Activated B cell treated with CpG ODN at 0.5 μM for 24 hours (primary cell): ENCODE results near the gene ZNF343. TPM values are rescaled to one million over a fixed set of nuclear protein-coding genes. Genes with fewer than 3 reads are reported as not detected.

Experiments used
- ATAC-seq: fragments of 200-7000 bp; cut with Tn5 transposase; one replicate; pipeline ENCODE4 v1.10.0; 2021; ENCODE audit warnings: low read depth, mild to moderate bottlenecking, moderate library complexity
- CTCF ChIA-PET: fragments of 350-600 bp; sonication (Branson Sonifier 250); formaldehyde crosslinking; loops from one replicate; lab custom pipeline; 2021; ENCODE audit warnings: antibody characterized with exemption; lab: Charles Lee
- POLR2A ChIA-PET: fragments of 350-600 bp; sonication (Branson Sonifier 250); formaldehyde crosslinking; loops from one replicate; lab custom pipeline; 2021; ENCODE audit warnings: antibody characterized with exemption; lab: Charles Lee
- DNase-seq: peaks from one replicate; pipeline ENCODE4 v3.0.0; 2022
- H3K27ac Mint-ChIP-seq: one replicate; pipeline ENCODE4 v1.8.0; 2020; ENCODE audit warnings: mixed read lengths
- H3K27me3 Mint-ChIP-seq: one replicate; pipeline ENCODE4 v1.8.0; 2021; ENCODE audit warnings: mixed read lengths
- H3K36me3 Mint-ChIP-seq: one replicate; pipeline ENCODE4 v1.8.0; 2021; ENCODE audit warnings: low read depth, mixed read lengths
- H3K4me1 Mint-ChIP-seq: one replicate; pipeline ENCODE4 v1.8.0; 2021; ENCODE audit warnings: mixed read lengths
- H3K4me3 Mint-ChIP-seq: one replicate; pipeline ENCODE4 v1.8.0; 2020; ENCODE audit warnings: mild to moderate bottlenecking, mixed read lengths
- H3K9me3 Mint-ChIP-seq: one replicate; pipeline ENCODE4 v1.8.0; 2020; ENCODE audit warnings: mixed read lengths
- intact Hi-C: fragments of 100-400 bp; cut with micrococcal nuclease; formaldehyde crosslinking; loops from one replicate; pipeline ENCODE4 v1.15.1; 2024
- total RNA-seq: library from RNA; stranded (reverse); gene quantifications from 2 replicates; pipeline ENCODE4 v1.2.3, GENCODE V29; 2022
- TF ChIP-seq, protein P1 (sequence below): fragments of 200-600 bp; IDR thresholded peaks from one replicate; pipeline ENCODE4 v1.8.0; 2022; ENCODE audit warnings: antibody characterized with exemption, mild to moderate bottlenecking

The ZNF343 gene
- total RNA-seq, 1 donor from 2014 or later = 16.6 TPM

- ChIA-PET POLR2A (no interaction called here), CTCF (interaction anchor here (0.9 to 2.5 kb wide), 3 partner anchors 11 to 260 kb away, joined by 3 to 8 read pairs (median 4); no protein-coding TSS in a partner anchor)
- Mint-ChIP-seq H3K36me3 (peaks cover 77% of the 10 kb centered on the region), H3K27ac (no peak overlapping the region), H3K4me3 (no peak overlapping the region), H3K9me3 (no peaks in the 10 kb centered on the region), H3K4me1 (peaks cover 50% of the 10 kb centered on the region), H3K27me3 (no peaks in the 10 kb centered on the region)
- DNase-seq (no peak), ATAC-seq (no peak)
- TF ChIP-seq, protein P1, sequence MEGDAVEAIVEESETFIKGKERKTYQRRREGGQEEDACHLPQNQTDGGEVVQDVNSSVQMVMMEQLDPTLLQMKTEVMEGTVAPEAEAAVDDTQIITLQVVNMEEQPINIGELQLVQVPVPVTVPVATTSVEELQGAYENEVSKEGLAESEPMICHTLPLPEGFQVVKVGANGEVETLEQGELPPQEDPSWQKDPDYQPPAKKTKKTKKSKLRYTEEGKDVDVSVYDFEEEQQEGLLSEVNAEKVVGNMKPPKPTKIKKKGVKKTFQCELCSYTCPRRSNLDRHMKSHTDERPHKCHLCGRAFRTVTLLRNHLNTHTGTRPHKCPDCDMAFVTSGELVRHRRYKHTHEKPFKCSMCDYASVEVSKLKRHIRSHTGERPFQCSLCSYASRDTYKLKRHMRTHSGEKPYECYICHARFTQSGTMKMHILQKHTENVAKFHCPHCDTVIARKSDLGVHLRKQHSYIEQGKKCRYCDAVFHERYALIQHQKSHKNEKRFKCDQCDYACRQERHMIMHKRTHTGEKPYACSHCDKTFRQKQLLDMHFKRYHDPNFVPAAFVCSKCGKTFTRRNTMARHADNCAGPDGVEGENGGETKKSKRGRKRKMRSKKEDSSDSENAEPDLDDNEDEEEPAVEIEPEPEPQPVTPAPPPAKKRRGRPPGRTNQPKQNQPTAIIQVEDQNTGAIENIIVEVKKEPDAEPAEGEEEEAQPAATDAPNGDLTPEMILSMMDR = no peak
- intact Hi-C loops = no loop called here
Observed at GRCh38 chr20:2467412-2467811, 41.3 kb downstream of the ZNF343 start.

- ChIA-PET CTCF (interaction anchor here (0.6 to 1.2 kb wide), 2 partner anchors 57 to 258 kb away, joined by 3 to 4 read pairs; no protein-coding TSS in a partner anchor), POLR2A (interaction anchor here (0.6 kb wide), 1 partner anchor 968 kb away, joined by 3 read pairs; no protein-coding TSS in a partner anchor)
- DNase-seq = no peak
- no peak overlapping the region for H3K4me3 Mint-ChIP-seq
- ATAC-seq = no peak
- peaks cover 40% of the 10 kb centered on the region for H3K4me1 Mint-ChIP-seq
- H3K9me3 Mint-ChIP-seq = no peaks in the 10 kb centered on the region
- TF ChIP-seq, protein P1 = no peak
- peaks cover 92% of the 10 kb centered on the region for H3K36me3 Mint-ChIP-seq
- intact Hi-C loops = no loop called here
- H3K27ac Mint-ChIP-seq = peak overlapping the region; percentile 46
- no peaks in the 10 kb centered on the region for H3K27me3 Mint-ChIP-seq
Observed at GRCh38 chr20:2465100-2465499, 43.6 kb downstream of the ZNF343 start.

DNA sequence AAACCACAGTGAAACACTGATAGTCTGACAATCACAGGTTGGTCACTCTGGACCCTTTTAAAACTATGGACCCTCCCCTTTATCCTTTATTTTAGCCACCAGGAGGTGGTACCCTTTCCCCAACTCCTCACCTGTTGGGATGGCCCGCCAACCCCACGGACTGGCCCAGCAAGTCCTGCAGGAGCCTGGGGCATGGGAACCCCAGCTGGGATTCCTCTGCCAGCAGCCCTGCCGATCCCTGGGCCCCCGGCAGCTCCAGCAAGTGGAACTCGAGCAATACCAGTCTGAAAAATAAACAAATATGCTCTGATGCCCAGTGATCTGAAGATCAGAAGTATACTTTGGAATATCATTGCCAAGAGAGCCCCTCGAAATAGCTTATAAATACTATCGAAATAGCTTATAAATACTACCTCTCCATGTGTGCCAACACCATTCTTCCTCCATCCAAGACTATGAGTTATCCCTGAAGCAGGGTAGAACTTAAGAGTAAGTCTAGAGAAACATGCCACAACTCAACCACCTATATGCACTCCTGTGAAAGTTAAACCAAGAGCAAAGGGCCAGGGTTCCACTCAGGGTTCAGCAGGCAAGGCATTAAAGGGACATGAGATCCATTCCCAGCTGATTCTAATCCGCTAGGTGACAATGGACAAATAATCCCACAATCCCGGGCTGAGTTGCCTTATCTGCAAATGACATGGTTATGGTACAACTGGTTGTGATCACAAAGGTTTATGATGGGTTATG lies 44.9 kb downstream of the ZNF343 start:
- TF ChIP-seq, protein P1 = no peak
- peaks cover 29% of the 10 kb centered on the region for H3K4me1 Mint-ChIP-seq
- peaks cover 95% of the 10 kb centered on the region for H3K36me3 Mint-ChIP-seq
- DNase-seq (no peak), ATAC-seq (no peak)
- H3K4me3 Mint-ChIP-seq = no peak overlapping the region
- intact Hi-C loops = no loop called here
- no peaks in the 10 kb centered on the region for H3K9me3 Mint-ChIP-seq
- POLR2A ChIA-PET = no interaction called here
- no peak overlapping the region for H3K27ac Mint-ChIP-seq
- CTCF ChIA-PET = interaction anchor here (1.2 kb wide), 1 partner anchor 58 kb away, joined by 4 read pairs; no protein-coding TSS in a partner anchor
- no peaks in the 10 kb centered on the region for H3K27me3 Mint-ChIP-seq

GRCh38 chr20:2462484-2462883 lies 46.2 kb downstream of the ZNF343 start:
- Mint-ChIP-seq H3K27ac (no peak overlapping the region), H3K36me3 (peaks cover 92% of the 10 kb centered on the region), H3K4me3 (no peak overlapping the region), H3K27me3 (no peaks in the 10 kb centered on the region), H3K9me3 (no peaks in the 10 kb centered on the region), H3K4me1 (peaks cover 16% of the 10 kb centered on the region)
- intact Hi-C loops = no loop called here
- ChIA-PET CTCF (interaction anchor here (0.8 kb wide), 1 partner anchor 10 kb away, joined by 4 read pairs; no protein-coding TSS in a partner anchor), POLR2A (interaction anchor here (0.8 kb wide), 1 partner anchor 8 kb away, joined by 3 read pairs; the partner anchor contains the start of gene SNRPB)
- no peak for DNase-seq
- ATAC-seq = no peak
- TF ChIP-seq, protein P1 = no peak

DNA sequence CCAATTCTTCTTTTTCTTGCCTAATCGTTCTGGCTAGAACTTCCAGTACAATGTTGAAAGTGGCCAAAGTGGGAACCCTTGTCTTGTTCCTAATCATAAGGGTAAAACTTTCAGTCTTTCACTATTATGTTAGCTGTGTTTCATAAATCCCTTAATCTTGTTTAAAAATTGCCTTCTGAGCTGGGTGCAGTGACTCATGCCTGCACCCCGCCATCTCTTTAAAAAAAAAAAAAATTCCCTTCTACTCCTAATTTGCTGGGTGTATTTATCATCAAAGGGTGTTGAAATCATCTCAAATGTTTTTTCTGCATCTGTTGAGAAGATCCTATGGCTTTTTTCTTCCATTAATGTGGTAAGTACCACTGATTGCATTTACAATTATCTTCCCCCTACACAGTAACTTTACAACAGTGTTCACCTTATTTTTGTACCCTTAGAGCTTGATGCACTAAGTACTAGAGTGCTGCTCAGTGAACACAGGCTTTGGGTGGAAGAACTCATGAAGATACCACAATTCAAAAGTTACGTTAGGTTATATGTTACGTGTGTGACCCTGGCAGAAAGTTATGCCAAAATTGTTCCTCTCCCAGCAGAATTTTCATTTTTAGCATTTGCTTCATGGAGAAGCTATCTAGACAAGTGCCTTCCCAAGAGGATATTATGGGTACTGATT lies 47.8 kb downstream of the ZNF343 start:
- intact Hi-C loops = no loop called here

More for the DNA sequence above, 47.8 kb downstream of the ZNF343 start:
- ChIA-PET CTCF (interaction anchor here (1.0 kb wide), 2 partner anchors 9 to 62 kb away, joined by 3 to 4 read pairs; no protein-coding TSS in a partner anchor), POLR2A (interaction anchor here (4.0 kb wide), 1 partner anchor 9 kb away, joined by 20 read pairs; the partner anchor contains the start of gene SNRPB)
- DNase-seq = no peak
- Mint-ChIP-seq H3K4me3 (no peak overlapping the region), H3K9me3 (no peaks in the 10 kb centered on the region), H3K27ac (no peak overlapping the region), H3K36me3 (peaks cover 86% of the 10 kb centered on the region), H3K4me1 (peaks cover 9% of the 10 kb centered on the region), H3K27me3 (no peaks in the 10 kb centered on the region)
- ATAC-seq = no peak
- TF ChIP-seq, protein P1 = no peak
